Measurements from ENCODE around the gene NOL9.
A peak's percentile ranks its signal among the peaks of the same experiment; 100 is the strongest.

Gene NOL9

GRCh38 chr1:6491966-6492365 is 62.3 kb downstream of the NOL9 start:
- DNase-seq (ENCODE audit: insufficient read length, low spot score) (no peak), FAIRE-seq (no peak)
- no peak for TF ChIP-seq POLR2A (IDR thresholded peaks at IDR 0.05; ENCODE audit: low read depth, low read length)

- peak; percentile 93 for FAIRE-seq
- 0 out of 2 replicates have a peak, but pooled peaks have one; percentile 12 for TF ChIP-seq POLR2A (IDR thresholded peaks at IDR 0.05; ENCODE audit: low read depth, low read length)
- peak; percentile 71 for DNase-seq (ENCODE audit: insufficient read length, low spot score)
Measured at GRCh38 chr1:6491480-6491962, 62.8 kb downstream of the NOL9 start, which contains the start of gene PLEKHG5. Gene PLEKHG5, minus strand, starts transcription at chr1:6491667. Its CDS starts 14,096 bp downstream, at chr1:6477571.

- DNase-seq (ENCODE audit: insufficient read length, low spot score), result no peak
- no peak for FAIRE-seq
- no peak for TF ChIP-seq POLR2A (IDR thresholded peaks at IDR 0.05; ENCODE audit: low read depth, low read length)
Measured at GRCh38 chr1:6491081-6491449, 63.2 kb downstream of the NOL9 start.

GRCh38 chr1:6490181-6491080 is 63.9 kb downstream of the NOL9 start:
- peak; percentile 61 for DNase-seq (ENCODE audit: insufficient read length, low spot score)
- TF ChIP-seq POLR2A (IDR thresholded peaks at IDR 0.05; ENCODE audit: low read depth, low read length), result no peak
- FAIRE-seq, result no peak

GRCh38 chr1:6489799-6490180 is 64.5 kb downstream of the NOL9 start:
- no peak for TF ChIP-seq POLR2A (IDR thresholded peaks at IDR 0.05; ENCODE audit: low read depth, low read length)
- FAIRE-seq (no peak), DNase-seq (ENCODE audit: insufficient read length, low spot score) (peak; percentile 79)

GRCh38 chr1:6489383-6489765 is 64.9 kb downstream of the NOL9 start:
- TF ChIP-seq POLR2A (IDR thresholded peaks at IDR 0.05; ENCODE audit: low read depth, low read length), result no peak
- DNase-seq (ENCODE audit: insufficient read length, low spot score), result no peak
- FAIRE-seq, result no peak

- no peak for TF ChIP-seq POLR2A (IDR thresholded peaks at IDR 0.05; ENCODE audit: low read depth, low read length)
- FAIRE-seq, result no peak
- no peak for DNase-seq (ENCODE audit: insufficient read length, low spot score)
Measured at GRCh38 chr1:6488602-6489382, 65.5 kb downstream of the NOL9 start.

GRCh38 chr1:6487804-6488484 is 66.4 kb downstream of the NOL9 start:
- no peak for TF ChIP-seq POLR2A (IDR thresholded peaks at IDR 0.05; ENCODE audit: low read depth, low read length)
- no peak for DNase-seq (ENCODE audit: insufficient read length, low spot score)
- FAIRE-seq, result no peak

GRCh38 chr1:6486433-6487011 is 67.8 kb downstream of the NOL9 start:
- no peak for TF ChIP-seq POLR2A (IDR thresholded peaks at IDR 0.05; ENCODE audit: low read depth, low read length)
- peak; percentile 20 for FAIRE-seq
- DNase-seq (ENCODE audit: insufficient read length, low spot score), result peak; percentile 90

- no peak for DNase-seq (ENCODE audit: insufficient read length, low spot score)
Measured at GRCh38 chr1:6485168-6486101, 68.9 kb downstream of the NOL9 start.

GRCh38 chr1:6484826-6485167 is 69.5 kb downstream of the NOL9 start:
- DNase-seq (ENCODE audit: insufficient read length, low spot score) (no peak), FAIRE-seq (no peak)
- TF ChIP-seq POLR2A (IDR thresholded peaks at IDR 0.05; ENCODE audit: low read depth, low read length), result no peak

More at GRCh38 chr1:6485168-6486101, 68.9 kb downstream of the NOL9 start:
- no peak for TF ChIP-seq POLR2A (IDR thresholded peaks at IDR 0.05; ENCODE audit: low read depth, low read length)
- no peak for FAIRE-seq

GRCh38 chr1:6483761-6484117 is 70.6 kb downstream of the NOL9 start:
- TF ChIP-seq POLR2A (IDR thresholded peaks at IDR 0.05; ENCODE audit: low read depth, low read length), result no peak
- FAIRE-seq (no peak), DNase-seq (ENCODE audit: insufficient read length, low spot score) (no peak)

Measured in H54 (cell line).